GM21423 (cell line): ENCODE results near the gene CTAGE6.
"Not testable (repeated sequence)": the region's sequence is repeated elsewhere in the genome, so short reads cannot be mapped to it uniquely, and the experiment has no call there.

Source experiments
- ATAC-seq: cut with Tn5 transposase; IDR thresholded peaks from one replicate; pipeline ENCODE4 v1.9.1; 2021; ENCODE audit warnings: mild to moderate bottlenecking, moderate library complexity; ENCODE audit not compliant: unreplicated experiment

CTAGE6 gene

DNA sequence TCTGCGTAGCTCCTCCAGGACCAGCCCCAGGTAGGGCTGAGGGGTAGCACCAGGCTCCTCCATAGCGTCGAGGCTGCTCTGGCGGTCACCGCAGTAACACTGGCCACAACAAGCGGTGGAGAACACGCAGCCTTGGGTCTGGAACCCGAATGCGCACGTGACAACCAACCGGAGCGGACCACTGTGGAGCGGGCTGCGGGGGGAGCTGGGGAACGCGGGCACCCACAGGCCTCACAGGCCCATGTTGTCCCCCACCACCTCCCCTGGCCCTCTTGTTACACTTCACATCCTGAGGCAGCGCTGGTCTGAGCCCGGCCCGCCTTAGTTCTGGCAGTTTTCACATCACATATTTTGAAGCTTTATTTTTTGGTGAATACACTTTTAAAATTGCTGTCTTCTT lies at the start of gene CTAGE6:
TSS of gene CTAGE6 (minus strand) at position 101 of the 400 bp plus-strand sequence. CDS start at position 63, 38 bp downstream.
- ATAC-seq, result not testable (repeated sequence)

DNA sequence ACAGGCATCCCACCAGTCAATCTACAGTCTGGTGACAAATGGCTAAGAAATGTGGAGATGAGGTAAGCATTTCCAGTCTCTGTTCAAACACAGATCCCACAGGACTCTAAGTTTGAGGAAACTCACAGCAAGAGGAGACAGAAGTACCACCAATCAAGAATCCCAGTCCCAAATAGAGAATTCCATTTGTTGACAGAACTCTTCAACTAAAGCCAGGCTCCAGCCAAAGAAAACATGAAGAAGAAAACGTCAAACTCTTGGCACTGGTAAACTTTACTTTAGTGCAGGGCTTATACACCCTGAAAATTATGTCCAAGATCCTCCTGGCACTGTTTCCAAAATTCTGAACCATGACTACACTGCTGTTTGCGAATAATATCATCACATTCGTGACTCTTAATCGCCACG lies 49.2 kb upstream of the CTAGE6 start:
- not testable (repeated sequence) for ATAC-seq

DNA sequence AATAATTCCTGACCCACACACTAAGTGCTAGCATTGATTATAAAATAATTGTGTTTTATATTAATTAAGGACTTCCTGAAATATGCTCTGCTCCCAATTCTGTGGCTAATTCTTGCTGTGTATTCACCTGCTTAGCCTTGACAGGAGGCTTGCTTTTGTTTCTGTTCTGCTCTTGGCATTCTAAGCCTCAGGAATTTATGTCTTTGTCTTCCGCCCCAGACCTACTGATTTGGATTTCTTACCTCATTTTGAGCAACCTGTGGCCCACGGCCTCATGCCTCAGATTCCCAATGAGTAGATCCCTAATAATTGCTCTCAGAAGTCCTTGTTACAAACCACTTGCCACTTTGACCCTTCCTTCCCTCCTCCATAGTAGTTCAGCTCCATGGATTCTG lies 40.4 kb upstream of the CTAGE6 start:
- ATAC-seq, result not testable (repeated sequence)

GRCh38 chr7:143797119-143797895 lies 39.8 kb upstream of the CTAGE6 start:
- ATAC-seq, result not testable (repeated sequence)

DNA sequence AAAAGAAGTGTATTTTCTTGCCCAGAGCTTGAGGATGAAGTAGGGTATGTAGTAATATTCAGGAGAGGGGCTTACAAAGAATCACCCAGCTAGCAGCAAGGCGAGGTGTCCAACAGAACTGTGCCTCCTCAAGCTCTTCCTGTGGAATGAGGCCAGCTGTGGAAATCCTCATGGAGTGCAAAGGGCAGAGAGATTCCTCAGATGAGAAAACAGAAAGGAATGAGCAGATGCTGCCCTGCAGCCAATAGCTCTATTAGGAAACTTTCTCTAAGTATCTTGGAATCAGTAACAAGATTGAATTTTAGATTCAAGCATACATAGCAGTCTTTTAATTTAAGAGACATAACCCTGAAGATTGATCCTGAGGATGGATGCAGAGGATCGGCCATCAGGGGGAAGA lies 38.2 kb upstream of the CTAGE6 start:
- not testable (repeated sequence) for ATAC-seq

DNA sequence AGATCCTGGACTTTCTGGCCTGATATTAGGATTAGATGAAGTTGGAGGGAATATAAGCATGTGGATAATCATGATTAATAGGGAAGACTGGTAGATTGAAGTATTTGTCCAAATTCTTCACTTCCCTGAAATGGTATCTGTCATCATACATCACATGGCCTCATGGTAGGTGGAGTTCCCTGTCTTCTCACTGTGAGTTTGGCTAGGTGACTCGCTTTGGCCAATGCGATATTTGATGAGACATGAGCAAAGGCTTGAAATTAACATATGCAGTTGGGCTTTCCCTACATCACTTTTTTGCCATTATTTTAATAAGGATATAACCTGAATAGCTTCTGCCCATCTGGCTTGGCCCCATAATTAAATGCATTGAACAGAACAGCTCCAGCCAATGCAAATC lies 35.1 kb upstream of the CTAGE6 start:
- ATAC-seq, result not testable (repeated sequence)

DNA sequence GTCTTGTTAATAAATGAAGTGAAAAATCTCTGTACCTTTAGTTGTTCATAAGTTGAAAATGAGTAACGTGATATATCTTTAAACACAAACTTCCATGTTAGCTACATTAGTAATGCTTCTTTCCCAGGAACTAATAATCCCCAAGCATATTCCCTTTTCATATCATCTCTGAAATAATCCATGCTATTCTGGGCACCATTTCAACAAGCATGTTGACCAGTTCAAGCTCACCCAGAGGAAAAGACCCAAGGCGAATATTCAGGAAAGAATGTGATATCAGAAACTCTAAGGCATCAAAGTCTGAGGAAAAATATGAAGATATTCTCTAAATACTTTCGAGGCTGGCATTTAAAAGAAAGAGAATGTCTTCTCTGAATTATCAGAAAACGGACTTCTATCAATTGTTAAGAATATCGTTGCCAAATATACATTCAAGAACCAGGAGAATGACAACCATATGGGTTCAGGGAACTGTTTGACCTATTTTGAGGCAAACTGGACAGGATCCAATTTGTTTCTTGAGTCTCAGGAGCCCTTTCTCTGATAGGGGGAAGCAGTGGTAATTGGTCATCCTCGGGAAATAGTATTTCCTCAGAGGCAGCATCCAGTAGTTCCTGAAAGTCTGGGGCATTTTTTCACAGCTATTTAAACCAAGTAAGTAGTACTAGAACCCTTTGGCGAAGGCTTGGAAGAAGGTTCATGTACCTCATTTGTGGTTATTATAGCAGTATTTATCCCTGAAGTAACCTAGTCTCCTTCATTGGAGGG lies 28.1 kb upstream of the CTAGE6 start:
- not testable (repeated sequence) for ATAC-seq

DNA sequence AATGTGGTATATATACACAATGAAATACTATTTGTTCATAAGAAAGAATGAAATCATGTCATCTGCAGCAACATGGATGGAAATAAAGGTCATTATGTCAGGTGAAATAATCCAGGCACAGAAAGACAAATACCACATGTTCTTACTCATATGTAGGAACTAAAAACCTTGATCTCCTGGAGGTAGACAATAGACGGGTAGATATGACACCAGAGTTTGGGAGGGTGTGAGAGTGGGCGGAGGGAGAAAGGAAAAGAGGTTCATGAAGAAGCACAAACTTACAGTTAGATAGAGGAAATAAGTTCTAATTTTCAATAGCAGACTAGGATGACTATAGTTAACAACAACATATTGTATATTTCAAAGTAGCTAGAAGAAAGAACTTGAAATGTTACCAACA lies 22.1 kb upstream of the CTAGE6 start:
- not testable (repeated sequence) for ATAC-seq

GRCh38 chr7:143772738-143773468 lies 15.4 kb upstream of the CTAGE6 start:
- ATAC-seq, result not testable (repeated sequence)

GRCh38 chr7:143767531-143767930 lies 10.0 kb upstream of the CTAGE6 start:
- ATAC-seq, result not testable (repeated sequence)

- ATAC-seq, result not testable (repeated sequence)
Observed at GRCh38 chr7:143765678-143766077, 8.2 kb upstream of the CTAGE6 start.

- ATAC-seq, result not testable (repeated sequence)
Observed at GRCh38 chr7:143763065-143763464, 5.6 kb upstream of the CTAGE6 start.

DNA sequence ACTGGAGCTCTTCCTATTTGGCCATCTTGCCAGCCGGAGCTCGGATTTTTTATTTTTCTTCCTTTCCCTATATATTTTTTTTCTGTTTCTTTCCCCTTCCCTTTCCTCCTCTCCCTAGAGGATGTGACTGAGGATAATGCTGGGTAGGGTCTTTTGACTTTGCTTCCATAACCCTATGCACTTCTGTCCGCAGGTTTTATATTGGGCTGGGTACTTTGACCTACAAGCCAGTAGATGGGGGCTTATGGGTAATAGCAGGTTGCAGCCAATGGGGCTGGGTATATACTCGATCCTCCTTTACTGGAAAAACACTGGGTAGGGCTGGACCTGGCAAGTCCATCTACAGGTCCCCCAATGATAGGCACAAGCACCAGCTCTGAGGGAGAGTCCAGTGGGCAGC lies 12.2 kb downstream of the CTAGE6 start:
- not testable (repeated sequence) for ATAC-seq

- ATAC-seq, result not testable (repeated sequence)
Observed at GRCh38 chr7:143737037-143737819, 20.3 kb downstream of the CTAGE6 start.

DNA sequence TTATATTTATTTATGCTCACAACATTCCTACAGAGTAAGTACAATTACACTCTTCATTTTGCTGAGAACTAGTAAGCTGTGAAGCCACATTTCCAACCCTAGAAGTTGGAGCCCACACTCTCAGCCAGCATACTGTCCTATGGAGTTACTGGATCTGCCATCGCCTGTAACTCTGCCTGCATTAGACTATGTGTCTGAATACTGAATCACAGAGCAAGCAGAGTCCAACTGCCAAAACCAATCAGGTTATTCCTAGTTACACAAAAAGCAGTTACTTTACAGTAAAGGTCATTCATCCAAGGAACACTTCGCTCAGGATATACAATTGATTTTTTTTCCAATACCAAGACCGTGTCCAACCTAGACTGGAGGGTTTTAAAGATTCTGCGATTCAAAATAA lies 21.5 kb downstream of the CTAGE6 start:
- no peak for ATAC-seq

- ATAC-seq, result no peak
Observed at GRCh38 chr7:143733876-143734275, 23.6 kb downstream of the CTAGE6 start.

DNA sequence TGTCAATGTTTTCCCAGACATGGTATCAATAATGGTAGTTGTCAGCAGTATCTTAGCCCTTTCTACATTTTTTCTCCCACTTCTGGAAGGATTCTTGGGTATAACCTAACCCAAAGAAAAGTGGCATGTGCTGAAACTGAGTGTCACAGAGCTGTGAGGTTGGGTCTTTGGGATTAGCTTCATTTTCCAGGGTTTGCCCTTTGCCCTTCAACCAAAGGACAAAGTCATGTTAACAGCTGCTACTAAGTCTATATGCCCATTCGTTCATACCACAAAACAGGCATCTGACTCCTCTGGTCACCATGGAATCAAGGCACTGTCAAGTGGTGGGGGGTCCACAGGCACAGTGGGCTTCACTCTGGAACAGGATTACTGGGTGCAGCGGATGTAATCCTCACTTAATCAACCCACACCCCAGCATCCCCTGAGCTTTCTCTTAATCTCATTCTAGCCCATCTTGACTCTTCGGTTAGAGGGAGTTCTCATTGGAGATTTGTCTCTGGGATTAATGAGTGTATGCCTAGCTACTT lies 29.1 kb downstream of the CTAGE6 start:
- ATAC-seq, result no peak

DNA sequence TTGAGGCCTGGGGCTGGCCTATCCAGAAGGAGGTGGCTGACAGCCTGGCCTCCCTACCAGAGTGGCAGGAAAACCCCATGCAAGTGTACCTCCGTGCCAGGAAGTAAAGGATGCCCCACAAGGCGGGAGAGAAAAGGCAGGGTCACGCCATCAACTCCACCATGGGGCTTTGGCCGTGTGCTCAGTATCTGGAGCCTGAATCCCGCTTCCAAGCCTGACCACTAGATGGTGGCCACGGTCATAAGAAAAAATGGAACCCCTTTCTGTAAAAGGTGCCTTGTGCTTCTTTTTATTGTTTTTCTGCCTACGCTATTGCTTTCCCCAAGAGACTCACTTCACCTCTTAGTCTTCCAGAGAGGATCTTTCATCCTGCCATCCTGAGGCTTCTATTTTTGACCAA lies 29.9 kb downstream of the CTAGE6 start:
- ATAC-seq, result peak; percentile 67

DNA sequence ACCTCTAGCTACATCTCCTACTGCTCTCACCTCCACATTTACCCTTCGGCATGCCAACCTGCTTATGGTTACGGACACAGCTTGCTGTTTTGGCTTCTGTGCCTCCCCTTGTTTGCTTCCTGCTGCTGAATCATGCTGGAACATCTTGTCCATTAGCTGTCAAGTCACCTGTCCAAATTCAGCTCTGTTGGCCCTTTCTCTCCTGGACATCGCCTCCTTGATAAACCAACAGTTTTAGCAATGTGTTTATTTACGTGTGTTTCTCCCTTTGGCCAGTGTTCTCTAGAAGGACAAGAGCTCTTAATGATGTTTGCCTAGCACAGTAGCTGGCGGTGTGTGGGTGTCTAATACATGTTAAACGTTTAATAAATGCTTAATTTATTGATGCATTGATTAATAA lies 31.4 kb downstream of the CTAGE6 start:
- ATAC-seq, result not testable (repeated sequence)

DNA sequence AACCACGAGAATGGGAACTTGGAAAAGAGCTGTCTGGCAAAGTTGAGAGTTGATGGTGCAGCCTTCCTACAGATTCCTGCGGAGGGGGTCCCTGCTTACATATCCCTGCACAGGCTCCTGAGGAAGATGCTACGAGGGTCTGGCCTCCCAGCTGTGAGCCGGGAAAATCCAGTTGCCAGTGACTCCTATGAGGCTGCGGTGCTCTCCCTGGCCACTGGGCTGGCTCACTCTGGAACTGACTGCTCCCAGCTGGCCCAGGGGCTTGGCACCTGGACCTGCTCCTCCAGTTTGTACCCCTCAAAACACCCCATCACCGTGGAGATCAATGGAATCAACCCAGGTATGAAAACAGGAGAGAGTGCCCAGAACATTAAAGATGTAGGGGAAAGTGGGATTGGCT lies 37.2 kb downstream of the CTAGE6 start:
- not testable (repeated sequence) for ATAC-seq
